Mesothelial cell of epicardium (in vitro differentiated cells): ENCODE measurements around the gene SLC25A45. TPM values are rescaled to one million over a fixed set of nuclear protein-coding genes. Genes with fewer than 3 reads are reported as not detected.

Source experiments
- DNase-seq, 2 experiments: peaks; one replicate each; pipeline ENCODE4 v3.0.0; 2021; ENCODE audit warnings: low spot score in 2 of 2; ENCODE audit not compliant: unreplicated experiment in 2 of 2
- H3K27ac Mint-ChIP-seq: 2 replicates; pipeline ENCODE4 v1.8.0; 2021; ENCODE audit warnings: mixed read lengths
- H3K27me3 Mint-ChIP-seq: 2 replicates; pipeline ENCODE4 v1.8.0; 2021; ENCODE audit warnings: low read depth, mixed read lengths
- H3K36me3 Mint-ChIP-seq: 2 replicates; pipeline ENCODE4 v1.8.0; 2021; ENCODE audit warnings: mixed read lengths
- H3K4me1 Mint-ChIP-seq: 2 replicates; pipeline ENCODE4 v1.8.0; 2021; ENCODE audit warnings: mixed read lengths
- H3K4me3 Mint-ChIP-seq: 2 replicates; pipeline ENCODE4 v1.8.0; 2021; ENCODE audit warnings: mild to moderate bottlenecking, moderate library complexity, mixed read lengths
- H3K9me3 Mint-ChIP-seq: 2 replicates; pipeline ENCODE4 v1.8.0; 2021; ENCODE audit warnings: mixed read lengths
- CTCF ChIP-seq: fragments of 200-600 bp; sonication (generic); IDR thresholded peaks from one replicate; pipeline ENCODE4 v1.5.0; 2021; ENCODE audit warnings: antibody characterized with exemption; ENCODE audit not compliant: unreplicated experiment
- total RNA-seq: library from RNA; stranded (reverse); gene quantifications from 3 replicates; pipeline ENCODE4 v1.2.1, GENCODE V29; 2021

SLC25A45 gene
- total RNA-seq, 1 donor from 2014 or later, result 4.7 TPM

GRCh38 chr11:65422633-65423515 lies 40.4 kb upstream of the SLC25A45 start, which contains the start of gene NEAT1:
TSS of gene NEAT1 (plus strand) at chr11:65422798.
- Mint-ChIP-seq H3K4me3 (peak within 1 kb of the TSS; percentile 88), H3K36me3 (no peaks in the 10 kb centered on the region), H3K9me3 (no peaks in the 10 kb centered on the region), H3K4me1 (peaks cover 86% of the 10 kb centered on the region), H3K27me3 (no peaks in the 10 kb centered on the region), H3K27ac (peak within 1 kb of the TSS; percentile 100)
- DNase-seq, result peak; percentile 74 to 88
- TF ChIP-seq CTCF, result no peak

DNA sequence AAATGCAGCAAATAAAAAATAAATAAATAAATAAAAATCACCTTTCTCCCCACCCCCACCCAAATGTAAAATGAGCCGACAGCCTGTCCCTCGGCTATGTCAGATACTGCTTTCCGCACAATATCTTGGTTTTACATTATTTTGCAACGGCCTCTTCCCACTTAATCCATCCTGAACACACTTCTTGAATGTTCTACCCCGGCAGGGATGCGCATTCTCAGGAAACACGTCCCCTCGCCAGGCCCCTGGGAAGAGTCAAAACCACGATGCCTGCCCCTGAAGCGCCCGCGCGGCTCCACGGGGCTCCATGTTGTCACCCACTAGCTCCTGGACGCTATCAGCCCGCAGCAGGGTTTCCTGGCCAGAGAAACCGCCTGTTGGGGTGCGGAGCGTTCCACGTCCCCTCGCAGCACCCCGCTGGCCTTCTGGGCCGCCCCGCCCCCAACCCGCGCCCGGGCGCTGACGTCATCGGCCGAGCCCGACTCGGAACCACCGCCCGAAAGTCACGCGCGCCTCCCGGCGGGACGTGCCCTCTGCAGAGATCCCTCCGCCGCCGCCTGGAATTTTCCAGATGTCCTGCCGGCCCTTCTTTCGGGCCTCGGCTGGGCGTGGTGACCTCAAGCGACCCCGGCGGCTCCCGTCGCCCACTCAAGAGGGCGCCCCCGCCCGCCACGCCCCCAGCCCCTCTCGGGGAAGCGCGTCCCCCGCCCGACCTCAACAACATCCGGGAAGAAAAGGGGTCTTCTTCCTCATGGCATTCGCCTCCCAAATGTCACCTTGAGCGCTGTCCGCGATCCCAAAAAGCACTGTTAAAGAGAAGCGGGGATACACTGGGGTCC lies 39.6 kb upstream of the SLC25A45 start:
- no peaks in the 10 kb centered on the region for H3K27me3 Mint-ChIP-seq

DNA sequence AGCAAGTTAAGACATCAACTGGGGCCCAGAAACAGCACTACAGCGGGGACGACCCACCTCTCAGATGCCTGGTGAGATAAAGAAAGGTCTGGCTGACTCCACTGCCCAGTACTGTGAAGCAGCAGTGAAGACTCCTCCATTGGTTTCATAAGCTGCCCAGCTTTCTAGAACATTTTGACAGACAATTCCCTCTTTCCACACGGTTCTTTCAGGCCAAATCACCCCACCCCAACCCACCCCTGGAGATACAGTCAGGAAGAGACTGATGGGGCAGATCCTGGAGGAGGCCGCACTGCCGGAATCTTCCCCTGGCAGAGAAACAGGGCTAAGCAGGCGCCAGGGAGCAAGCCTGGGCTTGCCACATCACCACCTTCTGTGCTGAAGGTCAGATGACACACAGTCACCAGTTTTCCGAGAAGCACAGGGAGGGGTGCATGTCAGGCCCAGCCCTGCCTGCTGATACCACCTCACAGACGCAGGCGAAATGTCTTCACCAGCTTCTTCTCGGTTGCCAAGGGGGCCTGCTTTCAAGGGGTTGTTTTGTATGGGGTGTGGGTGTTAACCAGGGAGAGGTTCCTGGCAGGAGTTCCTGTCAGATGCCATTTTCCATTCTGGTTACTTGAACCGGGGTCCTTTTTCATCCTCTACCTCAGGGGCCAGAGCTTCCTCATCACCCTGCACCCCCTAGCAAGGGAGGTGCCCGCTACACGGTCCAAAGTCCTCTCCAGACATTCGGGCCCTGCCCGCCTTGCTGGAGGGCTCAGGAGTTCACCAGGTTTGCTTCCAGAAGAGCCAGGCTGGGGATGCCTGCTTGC lies 38.7 kb upstream of the SLC25A45 start:
- H3K4me1 Mint-ChIP-seq, result peaks cover 86% of the 10 kb centered on the region
- no peaks in the 10 kb centered on the region for H3K27me3 Mint-ChIP-seq
- no peak for TF ChIP-seq CTCF
- peak in 1 of 2 experiments; percentile 60 for DNase-seq
- peak overlapping the region; percentile 88 for H3K4me3 Mint-ChIP-seq
- no peaks in the 10 kb centered on the region for H3K9me3 Mint-ChIP-seq
- H3K36me3 Mint-ChIP-seq, result no peaks in the 10 kb centered on the region
- peak overlapping the region; percentile 100 for H3K27ac Mint-ChIP-seq

More for the DNA sequence above, 39.6 kb upstream of the SLC25A45 start:
- Mint-ChIP-seq H3K9me3 (no peaks in the 10 kb centered on the region), H3K36me3 (no peaks in the 10 kb centered on the region), H3K4me1 (peaks cover 86% of the 10 kb centered on the region), H3K4me3 (peak overlapping the region; percentile 88), H3K27ac (peak overlapping the region; percentile 100)
- no peak for TF ChIP-seq CTCF
- peak; percentile 92 to 96 for DNase-seq

DNA sequence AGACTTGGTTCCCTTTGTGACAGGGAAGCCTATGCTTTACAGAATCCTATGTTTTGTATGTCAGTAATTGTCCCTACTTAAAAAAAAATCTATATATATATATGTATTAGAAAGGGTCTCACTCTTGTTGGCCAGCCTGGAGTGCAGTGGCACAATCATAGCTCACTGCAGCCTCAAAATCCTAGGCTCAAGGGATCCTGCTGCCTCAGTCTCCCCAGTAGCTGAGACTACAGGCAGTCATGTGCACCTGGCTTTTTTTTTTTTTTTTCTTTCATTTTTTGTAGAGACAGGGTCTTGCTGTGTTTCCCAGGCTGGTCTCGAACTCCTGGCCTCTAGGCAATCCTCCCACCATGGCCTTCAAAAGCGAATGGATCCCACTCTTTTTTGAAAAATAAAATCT lies 38.1 kb upstream of the SLC25A45 start:
- Mint-ChIP-seq H3K27me3 (no peaks in the 10 kb centered on the region), H3K27ac (peak overlapping the region; percentile 100), H3K9me3 (no peaks in the 10 kb centered on the region), H3K36me3 (no peaks in the 10 kb centered on the region), H3K4me3 (peak overlapping the region; percentile 88), H3K4me1 (peaks cover 86% of the 10 kb centered on the region)
- no peak for TF ChIP-seq CTCF
- DNase-seq, result no peak
